PC-9 (cell line): ENCODE data around the gene IAH1.
"Not testable (repeated sequence)": the region's sequence is repeated elsewhere in the genome, so short reads cannot be mapped to it uniquely, and the experiment has no call there.

Source experiments
- EZH2 ChIP-seq: fragments of 200-600 bp; sonication (generic); IDR thresholded peaks from 2 replicates; pipeline ENCODE4 v1.8.0; 2017; ENCODE audit warnings: antibody characterized with exemption, low read depth
- TF ChIP-seq, protein P1 (sequence below): fragments of 200-600 bp; sonication (generic); conservative IDR thresholded peaks from 2 replicates; pipeline ENCODE4 v1.6.1; 2017; ENCODE audit warnings: mixed run types, antibody characterized with exemption, mild to moderate bottlenecking, moderate library complexity

DNA sequence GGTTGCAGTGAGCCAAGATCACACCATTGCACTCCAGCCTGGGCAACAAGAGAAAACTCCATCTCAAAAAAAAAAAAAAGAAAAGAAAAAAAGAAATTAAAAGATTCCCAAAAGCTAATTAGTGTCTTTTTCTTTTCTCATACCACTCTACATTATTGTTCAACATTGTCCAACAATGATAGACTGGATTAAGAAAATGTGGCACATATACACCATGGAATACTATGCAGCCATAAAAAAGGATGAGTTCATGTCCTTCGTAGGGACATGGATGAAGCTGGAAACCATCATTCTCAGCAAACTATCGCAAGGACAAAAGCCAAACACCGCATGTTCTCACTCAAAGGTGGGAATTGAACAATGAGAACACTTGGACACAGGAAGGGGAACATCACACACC lies 39.6 kb downstream of the IAH1 start:
- TF ChIP-seq, protein P1, sequence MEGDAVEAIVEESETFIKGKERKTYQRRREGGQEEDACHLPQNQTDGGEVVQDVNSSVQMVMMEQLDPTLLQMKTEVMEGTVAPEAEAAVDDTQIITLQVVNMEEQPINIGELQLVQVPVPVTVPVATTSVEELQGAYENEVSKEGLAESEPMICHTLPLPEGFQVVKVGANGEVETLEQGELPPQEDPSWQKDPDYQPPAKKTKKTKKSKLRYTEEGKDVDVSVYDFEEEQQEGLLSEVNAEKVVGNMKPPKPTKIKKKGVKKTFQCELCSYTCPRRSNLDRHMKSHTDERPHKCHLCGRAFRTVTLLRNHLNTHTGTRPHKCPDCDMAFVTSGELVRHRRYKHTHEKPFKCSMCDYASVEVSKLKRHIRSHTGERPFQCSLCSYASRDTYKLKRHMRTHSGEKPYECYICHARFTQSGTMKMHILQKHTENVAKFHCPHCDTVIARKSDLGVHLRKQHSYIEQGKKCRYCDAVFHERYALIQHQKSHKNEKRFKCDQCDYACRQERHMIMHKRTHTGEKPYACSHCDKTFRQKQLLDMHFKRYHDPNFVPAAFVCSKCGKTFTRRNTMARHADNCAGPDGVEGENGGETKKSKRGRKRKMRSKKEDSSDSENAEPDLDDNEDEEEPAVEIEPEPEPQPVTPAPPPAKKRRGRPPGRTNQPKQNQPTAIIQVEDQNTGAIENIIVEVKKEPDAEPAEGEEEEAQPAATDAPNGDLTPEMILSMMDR: not testable (repeated sequence)
- not testable (repeated sequence) for TF ChIP-seq EZH2
